ENCODE results near the gene APBA2.
A peak's percentile ranks its signal among the peaks of the same experiment; 100 is the strongest.
"Not testable (repeated sequence)": the region's sequence is repeated elsewhere in the genome, so short reads cannot be mapped to it uniquely, and the experiment has no call there.

The APBA2 gene

DNA sequence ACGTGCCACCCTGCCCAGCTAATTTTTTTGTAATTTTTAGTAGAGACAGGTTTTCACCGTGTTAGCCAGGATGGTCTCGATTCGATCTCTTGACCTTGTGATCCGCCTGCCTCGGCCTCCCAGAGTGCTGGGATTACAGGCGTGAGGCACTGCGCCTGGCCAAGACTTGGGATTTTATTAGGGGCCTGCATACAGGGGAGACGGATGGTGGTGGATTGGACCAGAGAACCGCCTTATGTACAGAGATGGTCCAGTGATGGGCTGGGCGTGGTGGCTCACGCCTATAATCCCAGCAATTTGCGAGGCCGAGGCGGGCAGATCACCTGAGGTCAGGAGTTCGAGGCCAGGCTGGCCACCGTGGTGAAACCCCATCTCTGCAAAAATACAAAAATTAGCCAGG is 139.6 kb downstream of the APBA2 start:
- H3K4me2 ChIP-seq (ENCODE audit: low read length, poor library complexity, severe bottlenecking); H3K79me1 ChIP-seq (replicated peaks; ENCODE audit: low read length, poor library complexity, severe bottlenecking); H3K23ac ChIP-seq (ENCODE audit: low read length in 2 of 2); H2AFZ ChIP-seq (ENCODE audit: low read depth, low read length); H3K36me3 ChIP-seq (ENCODE audit: control insufficient read depth in 1 of 2, insufficient read depth in 2 of 2, low read depth in 1 of 2, low read length in 2 of 2); H2BK120ac ChIP-seq (ENCODE audit: low read depth, low read length); H3K18ac ChIP-seq (ENCODE audit: low read depth in 1 of 2, low read length in 2 of 2); H2AK5ac ChIP-seq (ENCODE audit: low read length, severe bottlenecking); H3K27me3 ChIP-seq (ENCODE audit: control insufficient read depth in 1 of 2, insufficient read depth in 1 of 2, low read length in 2 of 2); H2BK5ac ChIP-seq (ENCODE audit: low read depth, low read length, poor library complexity, severe bottlenecking); H3K14ac ChIP-seq (ENCODE audit: low read length in 2 of 2); DNase-seq; H3K4me1 ChIP-seq (ENCODE audit: control insufficient read depth, insufficient read depth, low read depth, low read length); H3K9me3 ChIP-seq (ENCODE audit: control insufficient read depth, low read length); H3K4me3 ChIP-seq (ENCODE audit: insufficient read depth in 1 of 2, low read depth in 1 of 2, low read length in 2 of 2); H3K27ac ChIP-seq (ENCODE audit: low read length, poor library complexity, severe bottlenecking); H3K4ac ChIP-seq (ENCODE audit: low read depth in 1 of 2, low read length in 2 of 2); H2BK15ac ChIP-seq (ENCODE audit: low read depth, poor library complexity, severe bottlenecking); H4K8ac ChIP-seq (ENCODE audit: low read length); H3K9ac ChIP-seq (ENCODE audit: low read length); H4K91ac ChIP-seq (ENCODE audit: low read length); H2BK12ac ChIP-seq (ENCODE audit: low read length in 2 of 2): not testable (repeated sequence)
- 99% methylated on average over 17 of the region's 17 CpGs for whole genome bisulfite sequencing

DNA sequence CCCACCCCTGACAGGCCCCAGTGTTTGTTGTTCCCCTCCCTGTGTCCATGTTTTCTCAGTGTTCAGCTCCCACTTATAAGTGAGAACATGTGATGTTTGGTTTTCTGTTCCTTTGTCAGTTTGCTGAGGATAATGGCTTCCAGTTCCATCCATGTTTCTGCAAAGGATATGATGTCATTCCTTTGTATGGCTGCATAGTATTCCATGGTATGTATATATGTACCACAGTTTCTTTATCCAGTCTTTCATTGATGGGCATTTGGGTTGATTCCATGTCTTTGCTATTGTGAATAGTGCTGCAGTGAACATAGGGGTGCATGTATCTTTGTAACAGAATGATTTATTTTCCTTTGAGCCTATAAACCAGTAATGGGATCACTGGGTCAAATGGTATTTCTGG is 142.4 kb downstream of the APBA2 start:
- not testable (repeated sequence) for H3K27ac ChIP-seq (ENCODE audit: low read length, poor library complexity, severe bottlenecking); H3K9me3 ChIP-seq (ENCODE audit: control insufficient read depth, low read length); H2AFZ ChIP-seq (ENCODE audit: low read depth, low read length); H3K79me1 ChIP-seq (replicated peaks; ENCODE audit: low read length, poor library complexity, severe bottlenecking); H3K23ac ChIP-seq (ENCODE audit: low read length in 2 of 2); H3K27me3 ChIP-seq (ENCODE audit: control insufficient read depth in 1 of 2, insufficient read depth in 1 of 2, low read length in 2 of 2); H3K9ac ChIP-seq (ENCODE audit: low read length); H4K8ac ChIP-seq (ENCODE audit: low read length); H3K4me3 ChIP-seq (ENCODE audit: insufficient read depth in 1 of 2, low read depth in 1 of 2, low read length in 2 of 2); H2BK12ac ChIP-seq (ENCODE audit: low read length in 2 of 2); H3K14ac ChIP-seq (ENCODE audit: low read length in 2 of 2); H2BK5ac ChIP-seq (ENCODE audit: low read depth, low read length, poor library complexity, severe bottlenecking); H3K36me3 ChIP-seq (ENCODE audit: control insufficient read depth in 1 of 2, insufficient read depth in 2 of 2, low read depth in 1 of 2, low read length in 2 of 2); H3K4me1 ChIP-seq (ENCODE audit: control insufficient read depth, insufficient read depth, low read depth, low read length); H3K18ac ChIP-seq (ENCODE audit: low read depth in 1 of 2, low read length in 2 of 2); H3K4me2 ChIP-seq (ENCODE audit: low read length, poor library complexity, severe bottlenecking); DNase-seq; H2AK5ac ChIP-seq (ENCODE audit: low read length, severe bottlenecking); H2BK120ac ChIP-seq (ENCODE audit: low read depth, low read length); H4K91ac ChIP-seq (ENCODE audit: low read length); H3K4ac ChIP-seq (ENCODE audit: low read depth in 1 of 2, low read length in 2 of 2); H2BK15ac ChIP-seq (ENCODE audit: low read depth, poor library complexity, severe bottlenecking)

DNA sequence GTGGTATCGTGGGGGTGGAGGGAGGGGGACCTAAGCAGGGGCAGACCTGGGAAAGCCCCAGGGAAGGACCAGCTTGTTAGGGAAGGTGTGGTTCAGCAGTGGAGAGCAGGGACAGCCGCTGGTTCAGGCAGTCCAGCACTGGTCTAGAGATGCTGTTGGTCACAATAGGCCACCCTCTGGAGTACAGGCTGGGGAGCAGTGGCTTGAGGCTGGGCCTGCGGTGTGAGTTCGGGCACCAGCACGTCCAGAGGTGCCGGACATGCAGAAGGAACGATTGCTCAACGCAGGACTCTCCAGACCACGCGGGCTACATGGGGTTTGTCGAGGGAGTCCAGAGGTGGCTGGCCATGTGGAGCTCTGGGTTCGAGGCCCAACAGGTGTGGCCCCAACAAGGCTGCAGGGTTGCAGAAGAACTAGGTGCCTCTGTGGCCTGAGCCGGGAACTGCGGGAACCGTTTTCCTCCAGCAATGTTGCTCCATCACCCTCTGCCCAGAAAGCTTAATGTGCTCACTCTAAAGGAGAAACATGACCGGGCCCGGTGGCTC is 143.9 kb downstream of the APBA2 start:
- Histone ChIP-seq H2BK5ac (ENCODE audit: low read depth, low read length, poor library complexity, severe bottlenecking) (no peak overlapping the region), H3K9me3 (ENCODE audit: control insufficient read depth, low read length) (no peaks in the 10 kb centered on the region), H3K18ac (ENCODE audit: low read depth in 1 of 2, low read length in 2 of 2) (no peak overlapping the region), H2BK12ac (ENCODE audit: low read length in 2 of 2) (no peak overlapping the region), H4K8ac (ENCODE audit: low read length) (no peak overlapping the region), H2AK5ac (ENCODE audit: low read length, severe bottlenecking) (no peak overlapping the region), H3K27ac (ENCODE audit: low read length, poor library complexity, severe bottlenecking) (no peak overlapping the region), H3K27me3 (ENCODE audit: control insufficient read depth in 1 of 2, insufficient read depth in 1 of 2, low read length in 2 of 2) (no peaks in the 10 kb centered on the region), H3K14ac (ENCODE audit: low read length in 2 of 2) (peak overlapping the region in 1 of 2 experiments; percentile 18), H2AFZ (ENCODE audit: low read depth, low read length) (no peak overlapping the region), H3K23ac (ENCODE audit: low read length in 2 of 2) (no peak overlapping the region), H3K79me1 (replicated peaks; ENCODE audit: low read length, poor library complexity, severe bottlenecking) (no peaks in the 10 kb centered on the region), H3K4me3 (ENCODE audit: insufficient read depth in 1 of 2, low read depth in 1 of 2, low read length in 2 of 2) (no peak overlapping the region), H2BK120ac (ENCODE audit: low read depth, low read length) (no peak overlapping the region), H2BK15ac (ENCODE audit: low read depth, poor library complexity, severe bottlenecking) (no peak overlapping the region), H3K36me3 (ENCODE audit: control insufficient read depth in 1 of 2, insufficient read depth in 2 of 2, low read depth in 1 of 2, low read length in 2 of 2) (no peaks in the 10 kb centered on the region), H4K91ac (ENCODE audit: low read length) (no peak overlapping the region), H3K4ac (ENCODE audit: low read depth in 1 of 2, low read length in 2 of 2) (no peak overlapping the region), H3K4me2 (ENCODE audit: low read length, poor library complexity, severe bottlenecking) (no peak overlapping the region), H3K9ac (ENCODE audit: low read length) (no peak overlapping the region), H3K4me1 (ENCODE audit: control insufficient read depth, insufficient read depth, low read depth, low read length) (no peaks in the 10 kb centered on the region)
- 94% methylated on average over 17 of the region's 17 CpGs for WGBS
- no peak for DNase-seq

DNA sequence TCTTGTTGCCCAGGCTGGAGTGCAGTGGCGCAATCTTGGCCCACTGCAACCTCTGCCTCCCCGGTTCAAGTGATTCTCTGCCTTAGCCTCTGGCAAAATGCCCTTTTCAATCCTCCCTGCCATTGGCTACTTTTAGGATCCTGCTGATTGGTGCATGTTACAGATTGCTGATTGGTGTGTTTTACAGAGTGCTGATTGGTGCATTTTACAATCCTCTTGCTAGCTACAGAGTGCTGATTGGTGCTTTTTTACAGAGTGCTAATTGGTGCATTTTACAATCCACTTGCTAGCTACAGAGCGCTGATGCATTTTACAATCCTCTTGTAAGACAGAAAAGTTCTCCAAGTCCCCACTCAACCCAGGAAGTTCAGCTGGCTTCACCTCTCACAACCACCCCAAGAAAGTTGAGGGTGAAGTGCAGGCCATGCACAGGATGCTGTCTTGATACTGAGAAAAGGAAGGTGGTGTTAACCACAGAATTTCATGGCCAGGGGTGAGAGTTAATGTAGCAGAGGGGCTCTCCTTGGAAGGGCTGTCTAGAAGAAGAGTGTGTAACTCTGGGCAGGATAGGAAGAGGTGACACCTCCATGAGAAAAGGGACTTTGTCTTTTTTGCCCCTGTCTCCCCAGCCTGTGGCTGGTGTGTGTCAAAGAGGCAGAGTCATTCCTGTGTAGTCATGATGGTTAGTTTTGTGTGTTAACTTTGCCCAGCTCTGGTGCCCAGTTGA is 145.9 kb downstream of the APBA2 start:
- no peak overlapping the region for H2AFZ ChIP-seq (ENCODE audit: low read depth, low read length)
- H3K14ac ChIP-seq (ENCODE audit: low read length in 2 of 2), result no peak overlapping the region
- no peak overlapping the region for H2AK5ac ChIP-seq (ENCODE audit: low read length, severe bottlenecking)
- no peak for DNase-seq
- H3K9me3 ChIP-seq (ENCODE audit: control insufficient read depth, low read length), result no peaks in the 10 kb centered on the region
- peaks cover 1% of the 10 kb centered on the region for H3K79me1 ChIP-seq (replicated peaks; ENCODE audit: low read length, poor library complexity, severe bottlenecking)
- no peak overlapping the region for H3K27ac ChIP-seq (ENCODE audit: low read length, poor library complexity, severe bottlenecking)
- no peak overlapping the region for H3K4me2 ChIP-seq (ENCODE audit: low read length, poor library complexity, severe bottlenecking)
- WGBS, result 100% methylated on average over 3 of the region's 3 CpGs
- no peak overlapping the region for H2BK120ac ChIP-seq (ENCODE audit: low read depth, low read length)
- H3K4me1 ChIP-seq (ENCODE audit: control insufficient read depth, insufficient read depth, low read depth, low read length), result peaks cover 2% of the 10 kb centered on the region
- H2BK12ac ChIP-seq (ENCODE audit: low read length in 2 of 2), result no peak overlapping the region
- H4K91ac ChIP-seq (ENCODE audit: low read length), result no peak overlapping the region
- H3K18ac ChIP-seq (ENCODE audit: low read depth in 1 of 2, low read length in 2 of 2), result no peak overlapping the region
- H3K36me3 ChIP-seq (ENCODE audit: control insufficient read depth in 1 of 2, insufficient read depth in 2 of 2, low read depth in 1 of 2, low read length in 2 of 2), result no peaks in the 10 kb centered on the region
- H3K9ac ChIP-seq (ENCODE audit: low read length), result no peak overlapping the region
- no peak overlapping the region for H2BK5ac ChIP-seq (ENCODE audit: low read depth, low read length, poor library complexity, severe bottlenecking)
- no peaks in the 10 kb centered on the region for H3K27me3 ChIP-seq (ENCODE audit: control insufficient read depth in 1 of 2, insufficient read depth in 1 of 2, low read length in 2 of 2)
- H4K8ac ChIP-seq (ENCODE audit: low read length), result no peak overlapping the region
- H3K23ac ChIP-seq (ENCODE audit: low read length in 2 of 2), result no peak overlapping the region
- no peak overlapping the region for H2BK15ac ChIP-seq (ENCODE audit: low read depth, poor library complexity, severe bottlenecking)
- H3K4ac ChIP-seq (ENCODE audit: low read depth in 1 of 2, low read length in 2 of 2), result no peak overlapping the region
- no peak overlapping the region for H3K4me3 ChIP-seq (ENCODE audit: insufficient read depth in 1 of 2, low read depth in 1 of 2, low read length in 2 of 2)
